Heart right ventricle (tissue), 16 donors: Measurements from ENCODE around the gene GFER. TPM values are rescaled to one million over a fixed set of nuclear protein-coding genes. Genes with fewer than 3 reads are reported as not detected.

Experiments
- ATAC-seq, 8 donors: fragments of 200-7000 bp; cut with Tn5 transposase; one replicate each; pipeline ENCODE4 v1.9.1; 2020; ENCODE audit warnings: mild to moderate bottlenecking in 8 of 8, moderate library complexity in 8 of 8, moderate number of reproducible peaks in 1 of 8
- DNase-seq, 2 donors: peaks; one replicate each; pipeline ENCODE4 v3.0.0-alpha.2; 2020
- H3K27ac ChIP-seq, 10 donors: fragments of 200-600 bp; sonication (generic) in 2 of 10; one replicate each; pipeline versions ENCODE4 v1.5.0 to v1.8.0; 2020 to 2022; ENCODE audit warnings: mild to moderate bottlenecking in 3 of 10
- H3K27me3 ChIP-seq, 7 donors: fragments of 200-600 bp; one replicate each; pipeline ENCODE4 v1.8.0; 2021 to 2022; ENCODE audit warnings: mild to moderate bottlenecking in 2 of 7
- H3K36me3 ChIP-seq, 9 donors: fragments of 200-600 bp; sonication (generic) in 1 of 9; one replicate each; pipeline versions ENCODE4 v1.5.0 to v1.8.0; 2020 to 2022; ENCODE audit warnings: mild to moderate bottlenecking in 2 of 9
- H3K4me1 ChIP-seq, 9 donors: fragments of 200-600 bp; sonication (generic) in 1 of 9; one replicate each; pipeline versions ENCODE4 v1.5.0 to v1.8.0; 2020 to 2022; ENCODE audit warnings: mild to moderate bottlenecking in 4 of 9
- H3K4me3 ChIP-seq, 10 donors: fragments of 200-600 bp; sonication (generic) in 2 of 10; one replicate each; pipeline versions ENCODE4 v1.5.0 to v1.8.0; 2020 to 2022; ENCODE audit warnings: mild to moderate bottlenecking in 7 of 10, moderate library complexity in 2 of 10
- H3K9me3 ChIP-seq, 11 donors: fragments of 200-600 bp in 10 of 11; sonication (generic) in 2 of 11; one replicate each; pipeline versions ENCODE4 v1.5.0 to v1.8.0; 2013 to 2022; ENCODE audit warnings: mild to moderate bottlenecking in 2 of 11, control low read depth in 1 of 11, moderate library complexity in 1 of 11
- CTCF ChIP-seq, 9 donors: fragments of 200-600 bp; sonication (generic) in 2 of 9; IDR thresholded peaks; one replicate each; pipeline versions ENCODE4 v1.5.0 to v1.8.0; 2021 to 2022; ENCODE audit warnings: antibody characterized with exemption in 9 of 9, mild to moderate bottlenecking in 5 of 9, moderate library complexity in 1 of 9
- WGBS, 2 donors: extraction: QIAGEN DNeasy Blood & Tissue Kit; methylation state at CpG; one replicate each; pipeline ENCODE4 v1.1.7; 2013; ENCODE audit warnings: inconsistent platforms in 1 of 2; 5-methylcytosine and 5-hydroxymethylcytosine counted together
- intact Hi-C, 10 donors: fragments of 100-400 bp; cut with DNase I; formaldehyde crosslinking; loops; one replicate each; pipeline versions ENCODE4 v1.11.1 to v1.14.2; 2022
- polyA plus RNA-seq, 2 donors: library from polyadenylated mRNA; stranded (reverse); fragments of 200-250 nt; gene quantifications; one replicate each; pipeline ENCODE4 v1.2.3, GENCODE V29; 2013
- total RNA-seq, 10 donors: library from RNA; stranded (reverse); fragmentation: NEBNext Ultra II Directional in 3 of 10; extraction: Animal tissue kit (Norgen Biotek cat#: 25700) in 3 of 10; gene quantifications; one replicate each; pipeline versions ENCODE4 v1.2.1 to v1.2.4, GENCODE V29; 2021 to 2023
- donor health status: Arrhythmogenic right ventricular cardiomyopathy.
- donor health status: ischemic (EF 13 %, LVEDD 7.1; RV severe dilation, severe dysfunction).
- donor health status: healthy with polysubstance abuse.
- donor health status: DM: no; HTN: yes; CAD: no.
- donor health status: DM: no; HTN: no; CAD: no.
- donor health status: ischemic (EF 25% LVEDD 6.9; RV normal size, moderate dysfunction).
- donor health status: ischemic (EF 25% LVEDD 5.7; RV mildly dilated, moderate dysfunction).
- donor health status: healthy.
- donor health status: DM: yes; HTN: yes; CAD: no.
- donor health status: Ischemic cardiomyopathy.
- donor health status: ischemic (EF 35%, LVEDD 5.7; RV mildly dilated, moderate dysfunction).
- donor health status: nonischemic (EF 11% LVEDD 7.7; RV severe dilation, severe dysfunction).
- donor health status: DM: yes; HTN: yes; CAD: no.
- donor health status: PGD.
- donor health status: ischemic (EF 29% LVEDD 5.4; RV normal size, mild dysfunction).
- donor health status: nonischemic (EF 23%, LVEDD 6.1; RV moderate dilation, normal function).

GFER gene
- total and polyA plus RNA-seq, 12 donors: 14.7 to 65.6 (median 24.8) TPM

- ATAC-seq (peak in 7 of 8 donors; percentile 3 to 25 (median 13)), DNase-seq (peak in 1 of 2 donors; percentile 33)
- H3K9me3 ChIP-seq: no peaks in the 10 kb centered on the region
- H3K4me3 ChIP-seq: peak overlapping the region in 8 of 10 donors; percentile 26 to 50 (median 44)
- intact Hi-C loops: loop anchor here in 9 of 10 donors (1.0 to 10.0 kb wide), 11 partner anchors 24 to 232 kb away; partner anchors contain the start of genes NTHL1 (in 2 of the 9), TSC2 (in 2 of the 9) and ECI1 (in 1 of the 9)
- peaks cover 16 to 68% (median 42%) of the 10 kb centered on the region in 7 donors for H3K27me3 ChIP-seq
- peak overlapping the region in 5 of 10 donors; percentile 32 to 94 (median 79) for H3K27ac ChIP-seq
- 0 to 2% methylated on average over 14 of the region's 14 CpGs for WGBS, 2 donors
- H3K4me1 ChIP-seq: peaks cover 25 to 59% (median 52%) of the 10 kb centered on the region in 9 donors
- H3K36me3 ChIP-seq: no peaks in the 10 kb centered on the region
- TF ChIP-seq CTCF (IDR thresholded peaks at IDR 0.05): no peak
Observed at GRCh38 chr16:2022723-2023091, 38.7 kb downstream of the GFER start.

GRCh38 chr16:2023092-2024031 lies 39.4 kb downstream of the GFER start:
- peak; percentile 86 to 99 (median 97) for TF ChIP-seq CTCF (IDR thresholded peaks at IDR 0.05)
- peaks cover 16 to 68% (median 35%) of the 10 kb centered on the region in 7 donors for H3K27me3 ChIP-seq
- WGBS, 2 donors: 13 to 14% methylated on average over 53 of the region's 53 CpGs
- peaks cover 25 to 66% (median 53%) of the 10 kb centered on the region in 9 donors for H3K4me1 ChIP-seq
- no peaks in the 10 kb centered on the region for H3K9me3 ChIP-seq
- H3K36me3 ChIP-seq: no peaks in the 10 kb centered on the region
- peak overlapping the region; percentile 72 to 98 (median 84) for H3K27ac ChIP-seq
- peak overlapping the region in 9 of 10 donors; percentile 18 to 50 (median 43) for H3K4me3 ChIP-seq
- DNase-seq (peak; percentile 94 to 97), ATAC-seq (peak; percentile 86 to 94 (median 91))
- intact Hi-C loops: loop anchor here in 9 of 10 donors (1.0 to 10.0 kb wide), 11 partner anchors 23 to 231 kb away; partner anchors contain the start of genes NTHL1 (in 2 of the 9), TSC2 (in 2 of the 9) and ECI1 (in 1 of the 9)

- Histone ChIP-seq H3K27me3 (peaks cover 15 to 66% (median 29%) of the 10 kb centered on the region in 7 donors), H3K4me3 (peak overlapping the region in 9 of 10 donors; percentile 18 to 50 (median 43)), H3K27ac (peak overlapping the region; percentile 72 to 98 (median 84)), H3K36me3 (no peaks in the 10 kb centered on the region), H3K9me3 (no peaks in the 10 kb centered on the region), H3K4me1 (peaks cover 25 to 73% (median 60%) of the 10 kb centered on the region in 9 donors)
- intact Hi-C loops: loop anchor here in 5 of 10 donors (5.0 to 10.0 kb wide), 5 partner anchors 33 to 231 kb away; partner anchors contain the start of gene ECI1 (in 1 of the 5)
- no peak for ATAC-seq
- 68 to 83% methylated on average over 12 of the region's 12 CpGs for WGBS, 2 donors
- TF ChIP-seq CTCF (IDR thresholded peaks at IDR 0.05): no peak
- DNase-seq: peak in 1 of 2 donors; percentile 18
Observed at GRCh38 chr16:2024032-2024420, 40.0 kb downstream of the GFER start.

GRCh38 chr16:2025251-2025650 lies 41.3 kb downstream of the GFER start:
- H3K4me1 ChIP-seq: peaks cover 22 to 79% (median 60%) of the 10 kb centered on the region in 9 donors
- ATAC-seq (no peak), DNase-seq (no peak)
- no peaks in the 10 kb centered on the region for H3K9me3 ChIP-seq
- peaks cover 3 to 54% (median 16%) of the 10 kb centered on the region in 7 donors for H3K27me3 ChIP-seq
- no peak for TF ChIP-seq CTCF (IDR thresholded peaks at IDR 0.05)
- H3K36me3 ChIP-seq: peaks cover 0 to 11% (median 0%) of the 10 kb centered on the region in 9 donors
- peak overlapping the region in 7 of 10 donors; percentile 35 to 98 (median 89) for H3K27ac ChIP-seq
- WGBS, 2 donors: 91 to 93% methylated on average over 14 of the region's 14 CpGs
- H3K4me3 ChIP-seq: peak overlapping the region in 4 of 10 donors; percentile 78 to 94 (median 85)
- intact Hi-C loops: loop anchor here in 1 of 10 donors (10.0 kb wide), 2 partner anchors 60 to 230 kb away; partner anchors contain the start of gene ECI1
